Heart left ventricle (tissue), 16 donors: Measurements from ENCODE around the gene HOATZ. TPM values are rescaled to one million over a fixed set of nuclear protein-coding genes. Genes with fewer than 3 reads are reported as not detected.

Experiments
- ATAC-seq, 4 donors: fragments of 200-7000 bp; cut with Tn5 transposase; one replicate each; pipeline ENCODE4 v1.9.1; 2020 to 2022; ENCODE audit warnings: moderate library complexity in 4 of 4, mild to moderate bottlenecking in 3 of 4, moderate number of reproducible peaks in 1 of 4
- DNase-seq, 5 donors: peaks; one replicate each; pipeline ENCODE4 v3.0.0-alpha.2; 2020
- H3K27ac ChIP-seq, 12 donors: fragments of 200-600 bp; sonication (generic) in 4 of 12; one replicate each; pipeline versions ENCODE4 v1.5.0 to v1.8.0; 2016 to 2022; ENCODE audit warnings: mild to moderate bottlenecking in 2 of 12
- H3K27me3 ChIP-seq, 9 donors: fragments of 200-600 bp; sonication (generic) in 2 of 9; one replicate each; pipeline versions ENCODE4 v1.5.1 to v1.8.0; 2016 to 2022; ENCODE audit warnings: mild to moderate bottlenecking in 3 of 9
- H3K36me3 ChIP-seq, 9 donors: fragments of 200-600 bp; sonication (generic) in 2 of 9; one replicate each; pipeline versions ENCODE4 v1.5.0 to v1.8.0; 2018 to 2022; ENCODE audit warnings: mild to moderate bottlenecking in 2 of 9
- H3K4me1 ChIP-seq, 12 donors: fragments of 200-600 bp; sonication (generic) in 4 of 12; one replicate each; pipeline versions ENCODE4 v1.5.0 to v1.8.0; 2016 to 2022; ENCODE audit warnings: mild to moderate bottlenecking in 3 of 12
- H3K4me3 ChIP-seq, 12 donors: fragments of 200-600 bp; sonication (generic) in 4 of 12; one replicate each; pipeline versions ENCODE4 v1.5.0 to v1.8.0; 2017 to 2022; ENCODE audit warnings: mild to moderate bottlenecking in 9 of 12, moderate library complexity in 4 of 12
- H3K9me3 ChIP-seq, 12 donors: fragments of 200-600 bp; sonication (generic) in 4 of 12; one replicate each; pipeline versions ENCODE4 v1.5.0 to v1.8.0; 2016 to 2022; ENCODE audit warnings: mild to moderate bottlenecking in 1 of 12
- CTCF ChIP-seq, 12 donors: fragments of 200-600 bp; sonication (generic) in 4 of 12; IDR thresholded peaks; one replicate each; pipeline versions ENCODE4 v1.5.0 to v1.8.0; 2018 to 2022; ENCODE audit warnings: antibody characterized with exemption in 12 of 12, mild to moderate bottlenecking in 5 of 12
- POLR2A ChIP-seq, 2 donors: fragments of 450-650 bp; IDR thresholded peaks; one replicate each; pipeline ENCODE4 v1.6.1; 2017; ENCODE audit warnings: antibody characterized with exemption in 2 of 2, mild to moderate bottlenecking in 2 of 2, moderate library complexity in 2 of 2
- WGBS, 4 donors: extraction: QIAGEN DNeasy Blood & Tissue Kit in 2 of 4; methylation state at CpG; one replicate each; pipeline versions ENCODE4 v1.1.5 to v1.1.7; 2013 to 2018; 5-methylcytosine and 5-hydroxymethylcytosine counted together
- intact Hi-C, 10 donors: fragments of 100-400 bp; cut with DNase I; formaldehyde crosslinking; loops; one replicate each; pipeline versions ENCODE4 v1.11.1 to v1.14.2; 2022
- long read RNA-seq, 3 donors: library from polyadenylated mRNA; unstranded; transcript quantifications; one replicate each; pipeline ENCODE4 v2.0.0, GENCODE V29; 2020 to 2021
- polyA plus RNA-seq, 2 donors: library from polyadenylated mRNA; stranded (reverse); fragments of 200-250 nt; gene quantifications; one replicate each; pipeline ENCODE4 v1.2.3, GENCODE V29; 2013
- total RNA-seq, 9 donors: library from RNA; depleted of rRNA in 2 of 9; stranded (reverse); fragments of >200 nt in 2 of 9; fragmentation: NEBNext Ultra II Directional in 3 of 9; extraction: Animal tissue kit (Norgen Biotek cat#: 25700) in 3 of 9; gene quantifications; one replicate each; pipeline versions ENCODE4 v1.1.0 to v1.2.4, GENCODE V29; 2016 to 2023
- donor health status: ischemic (EF 13 %, LVEDD 7.1; RV severe dilation, severe dysfunction).
- donor health status: healthy with polysubstance abuse.
- donor health status: DM: no; HTN: yes; CAD: no.
- donor health status: DM: no; HTN: no; CAD: no.
- donor health status: ischemic (EF 25% LVEDD 6.9; RV normal size, moderate dysfunction).
- donor health status: ischemic (EF 25% LVEDD 5.7; RV mildly dilated, moderate dysfunction).
- donor health status: healthy.
- donor health status: DM: yes; HTN: yes; CAD: no.
- donor health status: ischemic (EF 35%, LVEDD 5.7; RV mildly dilated, moderate dysfunction).
- donor health status: nonischemic (EF 11% LVEDD 7.7; RV severe dilation, severe dysfunction).
- donor health status: DM: yes; HTN: yes; CAD: no.
- donor health status: PGD.
- donor health status: ischemic (EF 29% LVEDD 5.4; RV normal size, mild dysfunction).
- donor health status: nonischemic (EF 23%, LVEDD 6.1; RV moderate dilation, normal function).

HOATZ gene
- not detected for total RNA-seq
- not detected for polyA plus RNA-seq
- long read RNA-seq, donor 1: 0 reads
- long read RNA-seq, donor 2: 0 reads
- long read RNA-seq, donor 3: 0 reads

GRCh38 chr11:111514216-111515031 lies at the start of gene HOATZ:
Gene HOATZ (plus strand): TSS chr11:111514778. CDS start chr11:111514785, 7 bp downstream.
- DNase-seq (peak in 2 of 5 donors; percentile 19 to 24), ATAC-seq (no peak)
- TF ChIP-seq CTCF (IDR thresholded peaks at IDR 0.05) (no peak), POLR2A (IDR thresholded peaks at IDR 0.05) (no peak)
- Histone ChIP-seq H3K4me3 (no peak within 1 kb of the TSS), H3K9me3 (no peaks in the 10 kb centered on the region), H3K27me3 (peaks cover 9 to 56% (median 39%) of the 10 kb centered on the region in 9 donors), H3K27ac (no peak within 1 kb of the TSS), H3K36me3 (no peaks in the 10 kb centered on the region), H3K4me1 (peaks cover 0 to 18% (median 4%) of the 10 kb centered on the region in 12 donors)
- intact Hi-C loops: no loop called here
- WGBS, 4 donors: 18 to 21% (median 20%) methylated on average over 35 to 39 of the region's 39 CpGs

DNA sequence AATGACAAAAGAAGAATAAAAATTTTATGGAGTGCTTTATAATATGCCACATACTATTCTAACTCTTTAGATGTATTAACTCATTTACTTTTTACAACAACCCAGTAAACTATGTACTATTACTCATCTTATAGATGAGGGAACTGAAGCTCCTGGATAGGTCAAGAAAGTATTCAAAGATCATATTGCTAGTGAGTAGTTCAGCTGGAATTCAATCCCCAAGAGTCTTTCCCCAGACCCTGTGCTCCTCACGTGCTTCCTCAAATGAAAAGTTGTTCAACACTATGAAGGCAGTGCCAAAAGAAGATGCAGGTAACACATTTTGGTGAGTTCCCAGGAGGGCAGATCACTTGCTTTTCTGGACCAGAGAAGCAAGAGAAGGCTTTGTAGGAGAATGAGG lies 49.2 kb upstream of the HOATZ start:
- Histone ChIP-seq H3K27me3 (peaks cover 0 to 11% (median 0%) of the 10 kb centered on the region in 9 donors), H3K9me3 (no peaks in the 10 kb centered on the region), H3K27ac (no peak overlapping the region), H3K4me3 (no peak overlapping the region), H3K4me1 (peaks cover 0 to 9% (median 0%) of the 10 kb centered on the region in 12 donors), H3K36me3 (no peaks in the 10 kb centered on the region)
- no peak for DNase-seq
- intact Hi-C loops: no loop called here
- ATAC-seq: no peak
- no peak for TF ChIP-seq POLR2A (IDR thresholded peaks at IDR 0.05)
- TF ChIP-seq CTCF (IDR thresholded peaks at IDR 0.05): no peak
- WGBS, 4 donors: 73 to 84% (median 78%) methylated on average over 1 of the region's 1 CpG

DNA sequence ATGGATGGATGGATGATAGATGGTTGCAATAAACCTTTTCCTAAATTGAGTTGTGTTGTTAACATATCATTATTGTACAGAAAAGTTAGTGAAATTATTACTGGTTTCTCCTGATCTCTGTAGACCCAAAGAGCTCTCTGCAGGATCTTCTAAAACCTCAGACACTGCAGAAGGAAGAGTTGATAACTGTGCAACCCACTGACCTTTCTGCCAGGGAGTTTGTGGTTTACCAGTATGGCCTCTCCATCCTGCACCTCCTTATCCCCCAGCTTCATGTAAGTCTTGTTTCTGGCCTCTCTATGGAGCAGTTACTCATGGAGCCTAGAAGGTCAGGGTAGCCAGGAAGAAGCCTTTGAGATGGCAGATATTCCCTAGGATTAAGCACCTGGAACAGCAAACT lies 48.0 kb upstream of the HOATZ start:
- intact Hi-C loops: no loop called here
- H3K4me3 ChIP-seq: no peak overlapping the region
- H3K9me3 ChIP-seq: no peaks in the 10 kb centered on the region
- TF ChIP-seq CTCF (IDR thresholded peaks at IDR 0.05) (no peak), POLR2A (IDR thresholded peaks at IDR 0.05) (no peak)
- DNase-seq (no peak), ATAC-seq (no peak)
- no peaks in the 10 kb centered on the region for H3K36me3 ChIP-seq
- peaks cover 0 to 9% (median 0%) of the 10 kb centered on the region in 12 donors for H3K4me1 ChIP-seq
- H3K27me3 ChIP-seq: peaks cover 0 to 10% (median 0%) of the 10 kb centered on the region in 9 donors
- H3K27ac ChIP-seq: no peak overlapping the region

DNA sequence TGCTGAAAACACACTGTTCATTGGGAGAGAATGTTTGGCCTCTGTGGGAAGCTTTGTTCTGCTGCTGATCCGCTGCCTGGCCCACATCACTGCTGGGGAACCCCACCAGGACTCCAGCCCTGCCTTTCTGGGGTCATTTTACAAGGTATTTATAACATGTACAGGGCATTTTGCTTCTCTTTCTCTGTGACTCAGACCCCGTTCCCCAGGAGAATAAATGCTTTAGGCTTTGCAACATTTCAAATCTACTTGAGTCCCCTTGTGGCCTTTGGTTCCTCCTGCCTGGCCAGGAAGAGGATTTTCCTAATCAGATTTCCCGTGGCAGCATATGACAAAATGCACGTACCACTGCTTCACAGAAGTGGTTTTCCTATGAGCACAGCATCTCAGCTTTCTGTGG lies 45.4 kb upstream of the HOATZ start:
- DNase-seq: no peak
- peak overlapping the region in 1 of 12 donors; percentile 13 for H3K27ac ChIP-seq
- H3K4me3 ChIP-seq: no peak overlapping the region
- no peak for ATAC-seq
- H3K36me3 ChIP-seq: no peaks in the 10 kb centered on the region
- 36 to 54% (median 41%) methylated on average over 4 of the region's 4 CpGs for WGBS, 4 donors
- peaks cover 0 to 9% (median 0%) of the 10 kb centered on the region in 12 donors for H3K4me1 ChIP-seq
- peaks cover 0 to 9% (median 0%) of the 10 kb centered on the region in 9 donors for H3K27me3 ChIP-seq
- intact Hi-C loops: no loop called here
- TF ChIP-seq POLR2A (IDR thresholded peaks at IDR 0.05) (no peak), CTCF (IDR thresholded peaks at IDR 0.05) (no peak)
- H3K9me3 ChIP-seq: peaks cover 0 to 2% (median 0%) of the 10 kb centered on the region in 12 donors
